HG02798 (cell line): Measurements from ENCODE around the gene ZSWIM6.

Experiments
- ATAC-seq: cut with Tn5 transposase; IDR thresholded peaks from one replicate; pipeline ENCODE4 v1.9.1; 2021; ENCODE audit warnings: mild to moderate bottlenecking; ENCODE audit not compliant: unreplicated experiment, poor library complexity

The ZSWIM6 gene

DNA sequence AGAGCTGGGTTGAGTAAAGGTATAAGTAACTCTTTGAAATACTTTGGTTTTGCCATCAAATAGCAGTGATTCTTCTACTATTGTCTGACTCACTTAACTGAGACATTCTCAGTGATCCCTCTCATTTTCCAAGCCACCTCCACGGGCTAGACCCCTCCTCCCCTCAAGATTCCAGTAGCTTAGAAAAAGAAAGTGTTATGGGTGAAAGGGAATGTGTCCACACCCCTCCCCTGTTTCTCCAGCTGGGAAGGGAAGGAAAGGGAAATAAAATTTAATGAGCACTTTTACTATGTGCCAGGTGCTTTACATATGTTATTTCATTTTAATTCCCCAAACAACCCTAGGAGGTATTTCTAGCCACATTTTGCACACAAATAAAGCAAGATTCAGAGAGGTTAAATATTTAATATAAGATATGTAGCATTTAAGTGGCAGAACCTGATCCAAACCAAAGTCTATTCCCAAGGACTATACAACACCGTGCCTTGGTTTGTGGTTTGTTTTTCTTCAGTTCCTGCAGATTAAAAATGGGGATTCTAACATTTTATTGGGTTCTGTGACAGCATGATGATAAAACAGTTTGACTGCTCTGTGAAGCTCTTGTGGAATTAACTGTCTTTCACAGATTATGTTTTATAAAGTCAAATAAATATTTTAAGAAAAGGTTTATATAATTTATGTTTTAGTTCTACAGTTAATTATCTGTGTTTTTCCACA is 135.9 kb downstream of the ZSWIM6 start:
- ATAC-seq = no peak

DNA sequence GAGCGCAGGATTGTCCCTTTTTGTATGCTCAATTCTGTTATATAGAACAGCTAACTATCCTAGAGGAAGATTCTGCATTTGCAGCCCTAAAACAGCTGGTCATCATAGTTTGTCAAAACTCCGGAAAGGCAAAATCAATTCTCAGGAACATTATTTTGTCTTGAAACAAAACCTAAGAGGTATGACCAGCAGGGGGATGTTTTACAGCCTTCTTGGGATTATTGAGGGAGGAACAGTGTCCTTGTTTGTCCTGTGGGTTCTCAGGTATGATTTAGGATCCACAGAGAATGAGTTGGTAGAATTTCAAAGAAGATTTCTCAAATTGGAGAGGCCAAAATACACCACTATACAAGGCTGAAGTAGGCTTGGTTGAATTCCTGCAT is 136.4 kb downstream of the ZSWIM6 start:
- ATAC-seq = no peak

- ATAC-seq = no peak
These were observed 139.3 kb downstream of the ZSWIM6 start for GRCh38 chr5:61471352-61471751.

DNA sequence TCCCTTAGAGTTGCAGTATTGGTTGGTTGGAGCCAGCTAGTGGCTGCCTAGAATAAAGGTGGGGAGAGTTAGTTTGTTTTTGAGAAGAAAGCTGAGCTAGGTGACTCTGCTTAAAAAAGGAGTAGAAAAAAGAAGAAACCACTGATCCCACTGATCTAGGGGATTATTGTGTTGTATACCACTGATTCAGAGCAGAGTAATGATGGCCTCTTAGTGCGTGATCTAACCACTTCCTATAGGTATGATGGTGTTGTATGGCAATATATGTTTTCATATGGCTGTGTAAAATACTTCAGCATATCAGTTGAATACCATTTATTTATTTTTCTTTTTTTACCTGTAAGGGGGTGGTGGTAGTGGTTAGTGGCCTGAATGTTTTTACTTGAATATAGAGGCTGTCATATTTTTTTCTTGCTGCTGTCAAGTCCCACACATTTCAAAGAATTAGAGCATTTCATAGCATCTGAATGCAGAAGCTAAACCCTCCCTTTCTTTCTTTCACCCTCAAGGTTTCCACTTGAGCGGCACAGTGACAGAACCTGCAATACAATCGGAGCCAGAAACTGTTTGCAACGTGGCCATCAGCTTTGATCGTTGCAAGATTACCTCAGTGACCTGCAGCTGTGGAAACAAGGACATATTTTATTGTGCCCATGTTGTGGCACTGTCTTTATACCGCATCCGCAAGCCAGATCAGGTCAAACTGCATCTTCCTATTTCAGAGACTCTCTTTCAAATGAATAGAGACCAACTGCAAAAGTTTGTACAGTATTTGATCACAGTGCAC is 140.3 kb downstream of the ZSWIM6 start:
- no peak for ATAC-seq

DNA sequence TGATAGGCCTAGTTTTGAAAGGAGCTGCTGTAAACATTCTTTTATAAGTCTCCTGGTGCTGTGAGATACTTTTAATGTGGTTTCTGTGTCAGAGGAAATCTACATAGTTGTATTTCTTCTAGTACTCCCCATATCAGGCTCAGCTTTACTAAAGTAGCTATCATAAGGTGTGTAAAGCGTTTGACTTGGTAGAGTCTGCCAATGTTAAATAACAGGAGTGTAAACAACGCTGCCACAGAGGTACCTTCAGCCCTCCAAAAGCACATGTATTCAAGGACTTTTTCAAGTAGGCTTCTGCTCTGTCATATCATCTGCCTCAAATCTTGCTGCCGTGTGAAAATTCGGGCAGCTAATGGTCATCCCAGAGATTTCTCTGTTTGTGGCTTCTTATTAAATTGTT is 142.7 kb downstream of the ZSWIM6 start:
- no peak for ATAC-seq

DNA sequence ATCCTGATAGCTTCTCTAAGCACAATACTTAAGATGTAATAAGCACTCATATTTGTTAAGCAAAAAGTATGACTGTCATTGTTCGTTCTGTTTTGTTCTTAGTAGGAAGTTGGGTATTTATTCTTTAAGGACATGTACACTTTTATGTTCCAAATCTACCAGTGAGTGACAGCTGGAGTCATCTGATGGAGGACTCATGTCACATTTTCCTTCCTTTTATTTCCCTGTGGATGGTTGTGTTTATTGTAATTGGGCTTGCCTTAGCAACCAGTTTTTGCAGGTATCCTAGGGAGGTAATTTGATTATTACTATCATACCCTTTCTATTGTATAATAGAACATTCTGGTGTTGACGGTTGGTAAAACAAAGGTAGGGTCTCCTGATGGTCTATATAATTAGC is 145.7 kb downstream of the ZSWIM6 start:
- no peak for ATAC-seq

- no peak for ATAC-seq
These were observed 148.0 kb downstream of the ZSWIM6 start for GRCh38 chr5:61479850-61480614.

DNA sequence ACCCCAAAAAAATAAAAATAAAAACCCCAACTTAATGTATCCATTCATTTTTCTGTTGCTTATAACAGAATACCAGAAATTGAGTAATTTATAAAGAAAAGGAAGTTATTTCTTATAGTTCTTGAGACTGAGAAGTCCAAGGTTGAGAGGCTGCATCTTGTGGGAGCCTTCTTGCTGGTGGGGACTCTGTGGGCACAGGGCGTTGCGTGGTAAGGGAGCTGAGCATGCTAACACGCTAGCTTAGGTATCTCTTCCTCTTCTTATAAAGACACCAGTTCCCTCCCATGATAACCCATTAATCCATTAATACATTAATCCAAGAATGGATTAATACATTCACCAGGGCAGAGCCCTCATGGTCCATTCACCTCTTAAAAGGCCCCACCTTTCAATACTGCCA is 150.9 kb downstream of the ZSWIM6 start:
- ATAC-seq = no peak

DNA sequence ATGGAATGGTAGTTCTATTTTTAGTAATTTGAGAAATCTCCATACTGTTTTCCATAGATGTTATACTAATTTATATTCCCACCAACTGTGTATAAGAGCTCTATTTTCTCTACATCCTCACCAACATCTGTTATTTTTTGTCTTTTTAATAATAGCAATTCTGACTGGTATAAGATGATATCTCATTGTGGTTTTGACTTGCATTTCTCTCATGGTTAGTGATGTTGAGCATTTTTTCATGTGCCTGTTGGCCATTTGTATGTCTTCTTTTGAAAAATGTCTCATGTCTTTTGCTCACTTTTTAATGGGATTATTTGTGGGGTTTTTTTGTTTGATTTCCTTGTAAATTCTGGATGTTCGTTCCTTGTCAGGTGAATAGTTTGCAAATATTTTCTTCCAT is 154.4 kb downstream of the ZSWIM6 start:
- no peak for ATAC-seq

DNA sequence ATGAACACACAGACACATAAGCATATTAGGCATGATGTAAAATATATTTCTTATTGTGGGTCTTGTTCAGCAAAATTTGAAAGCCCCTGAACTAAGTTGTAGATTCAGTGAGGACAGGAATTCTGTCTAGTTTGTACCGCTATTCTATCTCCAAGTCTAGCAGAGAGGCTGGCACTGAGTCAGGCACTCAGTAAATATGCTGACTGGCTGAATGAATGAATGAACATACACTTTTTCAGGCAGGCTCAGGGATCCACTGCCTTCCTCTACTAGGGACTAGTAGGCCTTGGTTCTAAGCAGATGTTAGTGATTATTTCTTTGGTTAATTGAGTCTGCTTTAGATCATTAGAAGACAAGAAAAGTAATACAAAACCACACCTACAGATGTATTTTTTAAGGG is 157.5 kb downstream of the ZSWIM6 start:
- ATAC-seq = no peak

DNA sequence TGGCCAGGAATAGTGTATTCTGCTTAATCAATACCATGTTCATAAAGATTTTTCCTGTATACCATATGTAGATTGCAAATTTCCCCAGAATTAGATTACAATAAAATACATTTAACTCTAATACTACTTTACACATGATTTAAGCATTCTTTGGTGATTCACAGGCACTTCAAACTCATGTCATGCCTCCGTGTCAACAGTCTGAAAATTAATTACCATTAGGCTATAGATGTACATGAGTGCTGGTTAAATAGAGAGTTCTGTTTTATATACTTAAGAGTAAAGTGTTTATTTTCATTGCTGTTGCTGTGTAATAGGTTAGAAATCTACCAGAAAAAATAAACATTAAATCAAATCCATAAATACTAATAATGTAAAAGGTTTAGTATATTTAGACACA is 159.8 kb downstream of the ZSWIM6 start:
- ATAC-seq = no peak

GRCh38 chr5:61493973-61494372 is 161.9 kb downstream of the ZSWIM6 start:
- no peak for ATAC-seq

- ATAC-seq = no peak
These were observed 164.4 kb downstream of the ZSWIM6 start for GRCh38 chr5:61496446-61496845.

DNA sequence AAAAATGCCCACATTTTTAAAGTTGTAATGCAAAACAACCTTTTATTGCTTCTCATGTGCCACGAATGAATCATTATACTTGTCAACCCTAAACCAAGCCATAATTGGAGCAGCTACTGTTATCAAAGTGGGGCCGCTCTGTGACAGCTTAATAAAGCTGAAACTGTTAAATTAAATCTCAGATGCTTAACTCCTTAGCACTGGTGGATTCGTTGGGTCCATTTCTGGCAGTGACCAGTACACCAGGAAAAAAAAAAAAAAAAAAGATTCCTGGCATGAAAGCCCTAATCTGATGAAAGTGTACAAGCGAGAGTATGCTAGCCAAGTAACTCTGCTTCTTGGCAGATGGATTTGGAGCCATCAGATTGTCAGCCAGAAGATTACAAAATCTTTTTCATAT is 164.8 kb downstream of the ZSWIM6 start:
- no peak for ATAC-seq

DNA sequence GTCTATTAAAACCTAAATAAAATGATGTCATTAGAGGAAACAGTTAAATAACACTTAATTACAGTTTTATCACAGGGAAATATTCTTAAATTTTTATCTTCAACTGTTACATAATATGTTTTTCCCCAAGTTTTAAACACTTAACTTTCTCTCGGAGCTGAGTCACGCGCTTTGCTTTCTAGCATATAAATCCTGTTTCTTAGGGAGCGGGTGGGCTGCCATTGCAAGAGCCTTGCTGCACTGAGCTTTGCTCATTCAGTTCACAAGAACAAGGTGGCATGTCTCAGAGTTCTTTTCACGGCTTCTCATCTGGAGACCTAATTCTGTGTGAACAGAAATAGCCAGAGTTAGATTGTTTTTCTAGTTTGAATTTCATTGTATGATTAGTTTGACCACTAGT is 166.1 kb downstream of the ZSWIM6 start:
- ATAC-seq = no peak

DNA sequence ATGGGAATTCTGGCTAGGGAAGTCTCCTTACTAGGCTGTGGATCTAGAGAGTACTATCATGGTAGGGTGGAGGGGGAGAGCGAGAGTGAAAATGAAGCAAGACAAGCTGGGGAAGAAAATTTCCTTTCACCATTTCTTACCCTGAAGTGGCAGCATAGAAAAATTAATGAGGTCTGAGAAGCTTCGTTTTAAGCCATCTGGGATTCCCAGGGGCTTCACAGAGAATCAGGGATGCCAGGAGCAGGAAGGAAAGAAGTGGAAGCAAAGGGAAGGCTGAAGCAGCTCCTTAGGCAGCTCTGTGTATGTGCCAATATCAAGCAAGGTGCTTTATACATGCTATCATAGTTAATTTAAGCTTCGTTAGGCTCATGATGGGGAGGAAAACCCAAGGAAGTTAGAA is 169.9 kb downstream of the ZSWIM6 start:
- no peak for ATAC-seq

DNA sequence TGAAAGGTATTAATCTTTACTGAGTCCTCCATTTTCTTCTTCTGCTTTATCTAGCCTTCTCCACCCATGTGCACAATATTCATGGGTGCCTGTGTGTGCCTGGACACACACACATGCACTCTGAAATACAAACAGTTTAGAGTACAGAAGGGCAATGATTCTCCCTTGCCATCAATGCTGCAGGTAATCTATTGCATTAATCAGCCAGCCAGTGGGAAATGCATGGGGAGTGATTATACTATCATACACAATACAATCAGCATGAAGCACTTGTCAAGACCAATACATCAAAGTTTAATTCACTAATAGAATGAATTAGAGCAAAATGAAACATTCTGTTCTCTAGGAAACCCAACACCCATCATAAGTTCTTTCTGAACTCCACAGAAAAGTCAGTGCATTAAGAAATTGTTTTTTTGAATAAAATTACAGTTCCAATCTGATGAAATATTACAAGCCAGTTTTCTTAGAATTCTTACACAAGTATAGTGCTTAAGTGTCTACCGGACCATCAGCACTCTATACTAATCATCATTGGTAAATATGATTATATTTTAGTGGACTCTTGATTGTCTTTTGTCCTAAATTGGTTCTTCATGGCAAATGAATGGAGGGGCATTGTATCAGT is 172.2 kb downstream of the ZSWIM6 start:
- ATAC-seq = no peak

- ATAC-seq = no peak
These were observed 173.2 kb downstream of the ZSWIM6 start for GRCh38 chr5:61505281-61505680.

DNA sequence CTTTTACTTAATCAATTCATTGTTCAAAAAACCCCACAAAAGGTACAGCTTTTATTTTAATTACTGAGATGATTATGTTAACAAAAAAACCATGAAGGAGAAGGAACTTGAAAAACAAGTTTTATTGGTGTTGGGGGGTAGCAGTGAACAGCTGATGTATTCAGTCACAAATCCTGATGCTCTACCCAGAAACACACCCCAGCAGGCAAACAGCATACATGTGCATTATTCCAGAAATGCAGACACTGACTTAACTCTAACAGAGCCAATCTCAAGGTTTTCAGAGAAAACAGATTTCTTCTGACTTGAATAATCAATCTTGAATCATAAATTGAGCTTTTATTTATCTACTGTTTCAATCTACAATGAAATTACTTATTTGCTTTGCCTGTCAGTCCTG is 175.2 kb downstream of the ZSWIM6 start:
- no peak for ATAC-seq

DNA sequence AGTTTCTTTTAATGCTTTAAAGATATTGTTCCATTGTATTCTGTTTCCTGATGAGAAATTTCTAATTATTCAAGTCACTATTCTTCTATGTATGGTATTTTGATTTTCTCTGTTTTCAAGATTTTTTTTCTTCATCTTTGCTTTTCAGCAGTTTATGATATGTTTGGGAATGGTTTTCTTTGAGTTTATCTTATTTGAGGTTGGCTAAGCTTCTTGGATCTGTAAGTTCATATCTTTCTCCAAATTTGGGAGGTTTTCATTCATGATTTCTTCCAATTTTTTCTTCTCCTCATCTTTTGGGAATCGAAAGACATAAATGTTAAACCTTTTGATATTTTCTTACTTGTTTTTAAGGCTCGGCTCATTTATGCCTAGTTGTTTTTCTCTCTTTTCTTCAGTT is 184.9 kb downstream of the ZSWIM6 start:
- ATAC-seq = no peak

DNA sequence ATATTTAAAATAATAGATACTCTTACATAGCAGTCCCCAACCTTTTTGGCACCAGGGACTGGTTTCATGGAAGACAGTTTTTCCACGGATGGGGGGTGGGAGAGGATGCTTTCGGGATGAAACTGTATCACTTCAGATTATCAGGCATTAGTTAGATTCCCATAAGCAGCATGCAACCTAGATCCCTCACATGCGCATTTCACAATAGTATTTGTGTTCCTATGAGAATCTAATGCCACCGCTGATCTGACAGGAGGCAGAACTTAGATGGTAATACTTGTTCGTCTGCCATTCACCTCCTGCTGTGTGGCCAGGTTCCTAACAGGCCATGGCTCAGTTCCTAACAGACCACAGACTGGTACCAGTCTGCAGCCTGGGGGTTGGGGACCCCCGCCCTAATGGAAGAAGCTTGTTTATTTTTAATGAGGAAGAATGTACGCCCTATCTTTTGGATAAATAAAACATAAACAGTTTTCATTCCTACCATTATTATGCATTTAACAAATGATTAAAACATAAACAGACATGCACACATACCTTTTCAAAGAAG is 187.7 kb downstream of the ZSWIM6 start:
- no peak for ATAC-seq
